Measurements from ENCODE around the gene ERO1A.
A peak's percentile ranks its signal among the peaks of the same experiment; 100 is the strongest.

Gene ERO1A

GRCh38 chr14:52694761-52695480, 437 bp downstream of the ERO1A start:
- peak; percentile 56 for DNase-seq

GRCh38 chr14:52693532-52693931, 1.8 kb downstream of the ERO1A start:
- no peak for DNase-seq

- DNase-seq = no peak
These were observed 2.3 kb downstream of the ERO1A start for GRCh38 chr14:52693036-52693435.

GRCh38 chr14:52692248-52692962, 3.0 kb downstream of the ERO1A start:
- no peak for DNase-seq

GRCh38 chr14:52690983-52691760, 4.2 kb downstream of the ERO1A start:
- no peak for DNase-seq

GRCh38 chr14:52686176-52686575, 9.2 kb downstream of the ERO1A start:
- no peak for DNase-seq

GRCh38 chr14:52683985-52684520, 11.3 kb downstream of the ERO1A start:
- DNase-seq = no peak

- DNase-seq = no peak
These were observed 16.8 kb downstream of the ERO1A start for GRCh38 chr14:52678591-52678990.

- no peak for DNase-seq
These were observed 31.5 kb downstream of the ERO1A start for GRCh38 chr14:52663850-52664249.

GRCh38 chr14:52661314-52661713, 34.0 kb downstream of the ERO1A start:
- no peak for DNase-seq

- DNase-seq = no peak
These were observed 34.5 kb downstream of the ERO1A start for GRCh38 chr14:52660832-52661231.

GRCh38 chr14:52660325-52660724, 35.0 kb downstream of the ERO1A start:
- no peak for DNase-seq

- no peak for DNase-seq
These were observed 38.5 kb downstream of the ERO1A start for GRCh38 chr14:52656905-52657304.

GRCh38 chr14:52650774-52651173, 44.6 kb downstream of the ERO1A start:
- no peak for DNase-seq

GRCh38 chr14:52649511-52649910, 45.8 kb downstream of the ERO1A start:
- no peak for DNase-seq

- no peak for DNase-seq
These were observed 53.6 kb downstream of the ERO1A start for GRCh38 chr14:52641745-52642144.

GRCh38 chr14:52640137-52640536, 55.2 kb downstream of the ERO1A start:
- no peak for DNase-seq

GRCh38 chr14:52619687-52620086, 75.7 kb downstream of the ERO1A start:
- DNase-seq = no peak

- DNase-seq = no peak
These were observed 76.8 kb downstream of the ERO1A start for GRCh38 chr14:52618602-52619001.

- DNase-seq = no peak
These were observed 85.2 kb downstream of the ERO1A start for GRCh38 chr14:52610187-52610586.

- DNase-seq = no peak
These were observed 85.8 kb downstream of the ERO1A start for GRCh38 chr14:52609445-52610044.

- no peak for DNase-seq
These were observed 88.3 kb downstream of the ERO1A start for GRCh38 chr14:52607061-52607460.

GRCh38 chr14:52602131-52602530, 93.2 kb downstream of the ERO1A start:
- no peak for DNase-seq

All from activated T-cell treated with anti-CD3 and anti-CD28 coated beads, Interleukin-2, amount 50 U/mL, for 1 hour (primary cell).